ENCODE measurements around the gene SLC27A1. TPM values are rescaled to one million over a fixed set of nuclear protein-coding genes. Genes with fewer than 3 reads are reported as not detected.

The SLC27A1 gene
- total and polyA plus RNA-seq, 3 donors from 2014 or later, result 25.9 to 105 (median 92.8) TPM

DNA sequence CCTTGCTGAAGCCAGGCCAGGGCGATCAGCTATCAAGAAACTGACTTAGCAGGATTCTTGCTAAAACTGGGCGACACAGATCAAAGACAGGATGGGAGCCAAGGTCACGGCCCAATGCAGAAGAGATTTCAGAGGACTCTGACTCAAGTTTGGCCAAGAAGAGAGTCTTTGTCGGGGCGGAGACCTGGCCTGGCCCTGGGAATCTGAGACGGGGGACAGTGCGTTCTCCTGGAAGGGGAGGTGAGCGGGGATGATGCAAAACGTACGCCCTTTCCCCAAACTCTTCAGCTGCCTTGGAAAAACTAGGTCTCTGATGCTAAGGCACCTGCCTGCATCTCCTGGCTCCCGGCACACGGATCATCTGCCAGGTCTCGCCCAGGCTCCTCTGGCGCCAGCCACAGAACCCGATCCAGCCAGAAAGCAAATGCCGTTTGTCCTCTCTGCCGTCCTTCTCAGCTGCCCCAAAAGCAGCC is 40.6 kb upstream of the SLC27A1 start:
- H3K4me3 ChIP-seq, result no peak overlapping the region
- peak; percentile 45 for DNase-seq
- intact Hi-C loops (cut with DNase I; ENCODE audit: low total_unique reads), result no loop called here
- H3K4me1 ChIP-seq, result peaks cover 10% of the 10 kb centered on the region
- H3K9me3 ChIP-seq, result no peaks in the 10 kb centered on the region
- 40 to 42% methylated on average over 17 of the region's 17 CpGs for WGBS, 2 donors
- H3K27ac ChIP-seq, result peak overlapping the region in 1 of 2 donors; percentile 10
- no peaks in the 10 kb centered on the region for H3K27me3 ChIP-seq
- no peak for TF ChIP-seq POLR2A (IDR thresholded peaks at IDR 0.05)
- TF ChIP-seq, protein P1, sequence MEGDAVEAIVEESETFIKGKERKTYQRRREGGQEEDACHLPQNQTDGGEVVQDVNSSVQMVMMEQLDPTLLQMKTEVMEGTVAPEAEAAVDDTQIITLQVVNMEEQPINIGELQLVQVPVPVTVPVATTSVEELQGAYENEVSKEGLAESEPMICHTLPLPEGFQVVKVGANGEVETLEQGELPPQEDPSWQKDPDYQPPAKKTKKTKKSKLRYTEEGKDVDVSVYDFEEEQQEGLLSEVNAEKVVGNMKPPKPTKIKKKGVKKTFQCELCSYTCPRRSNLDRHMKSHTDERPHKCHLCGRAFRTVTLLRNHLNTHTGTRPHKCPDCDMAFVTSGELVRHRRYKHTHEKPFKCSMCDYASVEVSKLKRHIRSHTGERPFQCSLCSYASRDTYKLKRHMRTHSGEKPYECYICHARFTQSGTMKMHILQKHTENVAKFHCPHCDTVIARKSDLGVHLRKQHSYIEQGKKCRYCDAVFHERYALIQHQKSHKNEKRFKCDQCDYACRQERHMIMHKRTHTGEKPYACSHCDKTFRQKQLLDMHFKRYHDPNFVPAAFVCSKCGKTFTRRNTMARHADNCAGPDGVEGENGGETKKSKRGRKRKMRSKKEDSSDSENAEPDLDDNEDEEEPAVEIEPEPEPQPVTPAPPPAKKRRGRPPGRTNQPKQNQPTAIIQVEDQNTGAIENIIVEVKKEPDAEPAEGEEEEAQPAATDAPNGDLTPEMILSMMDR (IDR thresholded peaks at IDR 0.05), result no peak
- H3K36me3 ChIP-seq (ENCODE audit: low read depth, missing control alignments), result no peaks in the 10 kb centered on the region

DNA sequence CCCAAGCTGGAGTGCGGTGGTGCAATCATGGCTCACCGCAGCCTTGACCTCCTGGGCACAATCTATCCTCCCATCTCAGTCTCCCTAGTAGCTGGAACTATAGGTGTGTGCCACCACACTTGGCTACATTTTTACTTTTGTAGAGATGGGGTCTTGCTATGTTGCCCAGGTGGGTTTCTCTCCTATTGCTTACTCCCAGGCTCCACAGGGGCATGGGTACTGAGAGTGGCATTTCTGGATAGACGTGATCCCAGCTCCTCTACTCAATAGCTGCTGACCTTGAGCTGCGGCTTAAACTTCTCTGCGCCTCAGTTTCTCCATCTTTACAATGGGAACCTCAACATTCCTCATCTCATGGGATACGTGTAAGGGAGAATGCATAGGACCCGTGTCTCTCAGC is 38.9 kb upstream of the SLC27A1 start:
- Histone ChIP-seq H3K9me3 (no peaks in the 10 kb centered on the region), H3K36me3 (ENCODE audit: low read depth, missing control alignments) (no peaks in the 10 kb centered on the region), H3K4me3 (no peak overlapping the region), H3K27me3 (no peaks in the 10 kb centered on the region), H3K27ac (no peak overlapping the region), H3K4me1 (peaks cover 10% of the 10 kb centered on the region)
- DNase-seq, result no peak
- WGBS, 2 donors, result 93 to 97% methylated on average over 7 of the region's 7 CpGs
- intact Hi-C loops (cut with DNase I; ENCODE audit: low total_unique reads), result no loop called here
- TF ChIP-seq, protein P1 (IDR thresholded peaks at IDR 0.05), result no peak
- no peak for TF ChIP-seq POLR2A (IDR thresholded peaks at IDR 0.05)

DNA sequence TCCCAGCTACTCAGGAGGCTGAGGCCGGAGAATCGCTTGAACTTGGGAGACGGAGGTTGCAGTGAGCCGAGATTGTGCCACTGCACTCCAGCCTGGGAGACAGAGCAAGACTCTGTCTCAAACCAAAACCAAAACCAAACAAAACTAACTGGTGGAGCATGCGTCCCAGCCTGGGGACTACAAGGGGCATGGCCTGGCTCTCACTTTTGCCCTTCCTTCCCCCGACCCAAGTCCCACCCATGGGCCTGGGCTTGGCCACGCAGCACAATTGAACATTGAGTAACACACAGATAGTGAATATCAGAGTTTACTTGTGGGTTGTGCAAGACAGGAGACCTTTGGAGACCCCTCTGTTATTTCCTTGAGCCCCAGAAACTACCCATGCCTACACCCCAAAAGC is 35.1 kb upstream of the SLC27A1 start:
- 90 to 91% methylated on average over 7 of the region's 7 CpGs for WGBS, 2 donors
- Histone ChIP-seq H3K9me3 (no peaks in the 10 kb centered on the region), H3K4me3 (no peak overlapping the region), H3K27ac (no peak overlapping the region), H3K36me3 (ENCODE audit: low read depth, missing control alignments) (no peaks in the 10 kb centered on the region), H3K27me3 (no peaks in the 10 kb centered on the region), H3K4me1 (no peaks in the 10 kb centered on the region)
- TF ChIP-seq, protein P1 (IDR thresholded peaks at IDR 0.05), result no peak
- no peak for TF ChIP-seq POLR2A (IDR thresholded peaks at IDR 0.05)
- no peak for DNase-seq
- intact Hi-C loops (cut with DNase I; ENCODE audit: low total_unique reads), result no loop called here

DNA sequence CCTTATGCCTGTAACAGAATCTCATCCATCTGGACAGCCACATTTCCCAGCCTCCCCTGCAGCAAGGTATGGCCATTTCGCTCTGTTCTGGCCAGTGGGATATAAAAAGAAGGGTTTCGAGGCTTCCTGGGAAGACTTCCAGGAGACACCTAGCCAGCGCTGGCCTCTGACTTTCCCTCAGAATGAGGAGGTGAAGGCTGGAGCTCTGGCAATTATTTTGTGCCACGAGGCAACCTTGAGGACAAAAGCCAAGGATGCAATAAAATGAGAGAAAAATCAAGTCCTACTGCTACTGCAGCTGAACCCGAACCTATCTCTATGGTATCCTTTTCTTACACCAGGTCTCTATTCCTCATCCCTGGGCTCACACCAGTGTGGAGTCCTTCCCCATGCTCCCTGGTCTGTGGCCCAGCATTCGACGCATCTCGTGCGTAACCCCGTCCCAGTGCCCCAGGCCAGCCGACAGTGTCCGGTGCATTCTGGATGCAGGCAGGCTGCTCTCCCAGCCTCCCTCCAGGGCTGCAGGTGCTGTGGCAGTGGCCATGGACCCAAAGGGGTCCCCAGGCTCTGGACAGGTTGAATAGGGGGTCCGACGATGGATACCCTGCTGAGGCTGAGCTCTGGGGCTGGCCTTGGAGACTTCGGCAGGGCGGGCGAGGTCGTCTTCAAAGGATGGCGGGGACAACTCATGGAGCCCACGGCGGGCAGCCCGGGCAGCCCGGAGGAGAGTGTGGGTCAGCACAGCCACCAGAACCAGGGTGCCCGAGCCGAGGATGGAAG is 34.0 kb upstream of the SLC27A1 start:
- H3K27me3 ChIP-seq, result no peaks in the 10 kb centered on the region
- no peak for TF ChIP-seq POLR2A (IDR thresholded peaks at IDR 0.05)
- TF ChIP-seq, protein P1 (IDR thresholded peaks at IDR 0.05), result no peak
- no peak overlapping the region for H3K27ac ChIP-seq
- DNase-seq, result no peak
- intact Hi-C loops (cut with DNase I; ENCODE audit: low total_unique reads), result no loop called here
- no peaks in the 10 kb centered on the region for H3K4me1 ChIP-seq
- H3K9me3 ChIP-seq, result no peaks in the 10 kb centered on the region
- no peaks in the 10 kb centered on the region for H3K36me3 ChIP-seq (ENCODE audit: low read depth, missing control alignments)
- WGBS, 2 donors, result 97% methylated on average over 9 to 25 of the region's 25 CpGs
- H3K4me3 ChIP-seq, result no peak overlapping the region

DNA sequence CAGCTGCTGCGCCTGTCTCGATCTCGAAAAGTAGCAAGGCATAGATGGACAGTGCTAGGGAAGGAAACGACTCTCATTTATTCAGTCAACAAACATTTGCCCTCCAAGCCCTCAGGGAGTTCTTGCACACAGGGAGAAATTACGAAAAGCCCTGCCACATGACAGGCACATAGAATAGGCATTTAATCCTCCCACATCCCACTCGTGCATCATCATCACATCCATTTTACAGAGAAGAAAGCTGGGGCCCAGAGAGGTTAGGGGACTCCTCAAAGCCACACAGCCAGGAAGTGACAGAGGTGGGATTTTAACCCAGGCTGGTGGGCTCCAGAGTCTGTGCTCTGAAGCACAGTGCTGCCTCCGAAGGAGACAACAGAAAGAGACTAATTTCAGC is 33.5 kb upstream of the SLC27A1 start:
- intact Hi-C loops (cut with DNase I; ENCODE audit: low total_unique reads), result no loop called here
- H3K4me3 ChIP-seq, result no peak overlapping the region
- no peaks in the 10 kb centered on the region for H3K27me3 ChIP-seq
- 88 to 90% methylated on average over 7 of the region's 7 CpGs for WGBS, 2 donors
- H3K4me1 ChIP-seq, result no peaks in the 10 kb centered on the region
- H3K9me3 ChIP-seq, result no peaks in the 10 kb centered on the region
- TF ChIP-seq POLR2A (IDR thresholded peaks at IDR 0.05), result no peak
- TF ChIP-seq, protein P1 (IDR thresholded peaks at IDR 0.05), result no peak
- no peaks in the 10 kb centered on the region for H3K36me3 ChIP-seq (ENCODE audit: low read depth, missing control alignments)
- DNase-seq, result no peak
- no peak overlapping the region for H3K27ac ChIP-seq
